NCI-H2227 treated with DMSO at 0.1 percent for 48 hours (cell line): Measurements from ENCODE around the gene HIVEP3.

Experiments used
- DNase-seq: peaks from one replicate; lab custom pipeline; 2025; lab: John Stamatoyannopoulos, UW

Gene HIVEP3

GRCh38 chr1:41650028-41650880 lies 268.5 kb downstream of the HIVEP3 start:
- DNase-seq, result no peak

DNA sequence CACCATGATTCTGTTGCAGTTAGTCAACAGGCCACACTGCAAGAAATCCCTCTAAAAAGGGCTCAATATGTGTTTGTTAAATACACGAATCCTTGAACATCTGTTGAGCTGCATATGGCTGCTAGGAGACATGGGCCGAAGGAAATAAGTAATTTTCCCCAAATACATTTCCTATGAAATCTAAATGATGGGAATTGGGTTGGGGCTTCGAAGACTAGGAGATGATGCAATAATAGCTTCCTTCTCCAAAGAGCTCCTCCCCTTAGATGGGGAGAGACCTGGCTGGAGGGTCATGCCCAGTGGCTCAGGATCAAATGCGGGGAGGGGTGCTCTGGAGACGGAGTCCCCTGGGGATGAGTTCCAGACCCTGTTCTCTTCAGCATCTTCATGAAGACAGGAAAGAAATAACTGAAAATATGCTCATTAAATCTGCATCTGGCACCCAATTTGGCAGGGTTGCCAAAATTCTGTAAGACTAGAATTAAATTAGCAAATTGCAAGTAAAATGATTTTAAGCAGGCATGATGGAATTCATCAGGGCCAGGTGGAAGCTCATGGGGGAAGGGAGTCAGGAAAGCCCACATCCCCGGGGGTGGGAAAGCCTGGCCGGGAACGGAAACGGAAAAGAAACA lies 269.2 kb downstream of the HIVEP3 start:
- no peak for DNase-seq

DNA sequence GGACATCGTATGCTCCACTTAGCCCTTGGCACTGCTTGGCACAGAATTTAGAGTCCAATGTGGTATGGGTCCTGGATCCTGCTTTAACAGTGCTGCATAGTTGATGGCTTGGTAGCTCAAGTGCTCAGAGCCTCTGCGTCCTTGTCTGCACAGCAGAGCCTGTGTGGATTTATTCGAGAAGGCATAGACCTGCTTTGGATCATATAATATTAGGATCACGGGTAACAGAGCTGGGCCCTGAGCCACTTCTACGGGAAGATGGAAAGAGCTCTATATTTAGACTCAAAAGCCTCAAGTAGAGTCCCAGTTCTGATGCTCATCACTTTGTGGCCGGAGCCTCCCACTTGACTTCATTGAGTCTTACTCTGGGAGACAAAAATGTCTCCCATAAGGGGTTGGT lies 269.9 kb downstream of the HIVEP3 start:
- no peak for DNase-seq

- no peak for DNase-seq
Observed at GRCh38 chr1:41648230-41648629, 270.5 kb downstream of the HIVEP3 start.

GRCh38 chr1:41647221-41648135 lies 271.2 kb downstream of the HIVEP3 start:
- DNase-seq, result no peak

GRCh38 chr1:41646186-41646585 lies 272.5 kb downstream of the HIVEP3 start:
- DNase-seq, result no peak

- DNase-seq, result no peak
Observed at GRCh38 chr1:41645062-41645461, 273.7 kb downstream of the HIVEP3 start.

DNA sequence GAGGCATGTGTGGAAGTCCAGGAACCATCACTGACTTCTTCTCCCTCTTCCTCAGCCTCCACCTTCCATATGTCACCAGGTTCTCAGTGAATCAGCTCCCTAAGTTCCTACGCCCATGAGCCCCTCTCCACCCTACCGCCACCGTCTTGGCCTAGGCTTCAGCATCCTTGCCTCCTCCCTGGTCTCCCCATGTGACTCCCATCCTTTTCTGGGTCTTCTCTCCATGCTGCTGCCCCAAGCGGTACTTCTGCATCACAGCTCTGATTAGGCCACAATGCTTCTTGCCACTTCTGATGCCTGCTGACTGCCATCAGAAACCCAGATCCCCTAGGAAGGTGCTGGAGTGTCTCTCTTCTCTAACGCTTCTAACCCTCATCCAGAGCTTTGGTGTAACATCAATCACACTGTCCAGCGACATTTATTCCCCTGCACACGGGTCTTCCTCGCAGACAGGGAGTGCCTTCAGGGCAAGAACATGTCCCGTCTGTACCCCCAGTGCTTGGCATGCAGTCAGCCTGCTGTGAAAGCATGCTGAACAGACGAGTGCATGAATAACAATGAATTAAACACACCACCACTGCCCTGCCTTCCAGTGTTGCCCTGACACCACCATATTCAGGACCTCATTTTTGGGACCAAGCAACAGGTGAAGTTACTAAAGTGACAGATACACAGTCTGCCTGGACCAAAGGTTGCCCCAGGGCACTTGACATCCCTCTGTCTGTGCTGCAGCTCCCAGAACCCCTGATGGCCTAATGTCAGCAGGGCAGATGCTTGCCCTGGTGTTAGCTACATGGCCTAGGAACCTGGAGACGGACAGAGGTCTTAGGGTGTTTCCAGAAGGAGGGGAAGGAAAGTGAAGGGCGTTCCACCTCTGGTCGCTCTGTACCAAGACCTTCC lies 275.6 kb downstream of the HIVEP3 start:
- no peak for DNase-seq

- no peak for DNase-seq
Observed at GRCh38 chr1:41641941-41642527, 276.7 kb downstream of the HIVEP3 start.

- no peak for DNase-seq
Observed at GRCh38 chr1:41641475-41641814, 277.3 kb downstream of the HIVEP3 start.

DNA sequence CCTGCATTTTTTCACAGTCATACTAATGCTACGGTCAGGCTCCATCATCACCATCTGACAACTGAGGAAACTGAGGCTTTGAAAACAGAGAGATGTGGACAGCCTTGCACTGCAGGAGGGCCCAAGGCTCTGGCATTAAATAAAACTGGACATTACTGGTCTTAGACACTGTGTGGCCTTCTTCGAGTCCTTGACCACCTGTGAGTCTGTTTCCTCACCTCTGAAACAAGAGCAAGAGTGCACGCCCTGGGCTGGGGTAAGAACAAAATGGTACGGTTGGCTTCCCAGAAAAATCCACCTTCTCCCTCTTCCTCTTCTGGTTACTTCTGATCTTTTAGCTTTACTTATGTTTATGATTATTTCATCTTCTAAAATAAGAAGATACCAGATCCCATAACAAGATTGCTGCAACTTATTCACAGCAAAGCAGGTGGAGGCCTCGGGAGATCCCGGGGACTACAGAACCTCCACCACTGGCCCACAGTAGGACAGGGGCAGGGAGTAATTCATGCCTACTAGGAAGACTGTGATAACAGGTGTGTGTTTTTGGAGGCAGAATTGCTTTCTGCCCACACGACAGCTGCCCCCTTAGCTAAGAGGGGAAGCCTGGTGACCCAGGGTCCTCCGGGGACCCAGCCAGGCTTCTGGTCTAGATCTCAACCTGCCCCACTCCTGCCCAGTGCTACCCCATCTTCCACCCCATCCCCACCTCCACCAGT lies 277.8 kb downstream of the HIVEP3 start:
- no peak for DNase-seq

GRCh38 chr1:41640141-41640751 lies 278.5 kb downstream of the HIVEP3 start:
- no peak for DNase-seq

DNA sequence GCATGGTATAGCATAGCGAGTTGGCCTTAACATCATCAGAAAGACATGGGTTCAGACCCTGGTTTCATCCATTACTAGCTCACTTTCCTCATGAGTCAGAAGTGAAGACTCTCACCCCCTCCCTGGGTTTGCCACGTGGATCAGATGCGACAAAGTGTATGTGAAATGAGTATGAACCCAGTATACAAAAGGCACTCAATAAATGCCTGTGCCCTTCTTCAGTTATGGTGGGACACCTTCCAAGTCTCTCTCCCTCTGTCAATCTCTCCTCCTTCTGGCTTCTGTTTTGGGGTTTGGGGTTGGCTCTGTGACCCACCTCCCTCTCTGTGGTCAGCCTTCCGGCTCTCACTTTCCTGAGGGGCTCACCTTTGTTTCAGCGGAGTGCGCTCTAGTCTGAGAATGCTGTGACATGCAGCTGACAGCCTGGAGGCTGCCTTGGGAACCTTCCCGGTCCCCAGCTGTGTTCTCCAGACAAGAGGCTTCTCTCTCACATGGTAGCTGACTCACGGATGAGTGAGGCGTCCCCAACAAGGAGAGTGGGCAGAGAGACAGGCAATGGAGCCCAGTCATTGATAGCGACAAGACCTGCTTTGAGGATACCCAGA lies 279.3 kb downstream of the HIVEP3 start:
- no peak for DNase-seq

DNA sequence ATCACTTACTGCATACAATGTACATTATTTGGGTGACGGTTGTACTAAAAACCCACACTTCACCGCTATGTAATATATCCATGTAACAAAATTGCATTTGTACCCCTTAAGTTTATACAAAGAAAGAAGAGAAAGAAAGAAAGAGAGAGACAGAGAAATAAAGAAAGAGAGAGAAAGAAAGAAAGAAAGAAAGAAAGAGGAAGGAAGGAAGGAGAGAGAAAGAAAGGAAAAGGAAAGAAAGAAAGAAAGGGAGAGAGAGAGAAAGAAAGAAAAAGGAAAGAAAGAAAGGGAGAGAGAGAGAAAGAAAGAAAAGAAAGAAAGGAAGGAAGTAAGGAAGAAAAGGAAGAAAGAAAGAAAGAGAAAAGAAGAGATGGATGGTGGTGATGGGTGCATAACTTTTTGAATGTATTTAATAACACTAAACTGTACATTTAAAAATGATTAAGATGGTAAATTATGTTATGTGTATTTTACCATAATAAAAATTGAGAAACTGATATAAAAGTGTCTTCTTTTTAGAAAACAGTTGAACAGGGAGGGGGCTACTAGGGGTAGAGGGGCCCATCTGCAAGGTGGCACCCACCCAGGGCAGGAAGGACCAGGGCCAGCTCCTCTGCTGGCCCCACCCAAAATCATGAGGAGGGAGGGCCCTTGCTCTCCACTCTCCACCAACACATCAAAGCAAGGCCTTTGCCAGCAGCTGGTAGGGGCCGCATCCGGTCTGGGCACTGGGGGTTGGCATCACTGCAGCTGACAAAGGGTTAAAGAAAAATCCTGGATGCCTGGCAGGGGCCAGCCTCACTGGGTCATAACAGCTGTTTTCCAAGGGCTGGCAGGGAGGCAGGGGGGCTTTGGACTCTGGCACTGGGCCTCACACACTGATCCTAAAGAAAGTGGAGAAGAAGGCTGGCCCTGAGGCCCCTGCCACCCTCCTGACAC lies 280.4 kb downstream of the HIVEP3 start:
- no peak for DNase-seq

DNA sequence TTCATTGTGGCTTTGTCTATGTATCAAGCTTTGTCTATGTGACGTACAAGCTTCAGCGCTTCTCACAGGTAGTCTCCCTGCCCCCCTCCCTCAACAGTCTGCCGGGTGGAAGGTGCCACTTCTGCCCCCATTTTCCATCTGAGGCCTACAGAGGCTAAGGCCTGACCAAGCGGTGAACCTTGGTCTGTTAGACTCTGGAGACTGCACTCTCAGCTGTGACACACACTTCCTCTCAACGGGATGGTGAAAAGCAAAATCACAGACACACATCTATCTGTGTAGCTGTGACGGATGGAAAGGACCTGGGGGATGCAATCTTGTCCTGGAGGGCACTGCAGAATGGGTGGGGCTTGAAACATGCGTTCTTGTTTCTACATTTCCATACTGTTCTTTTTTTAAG lies 281.4 kb downstream of the HIVEP3 start:
- DNase-seq, result no peak

DNA sequence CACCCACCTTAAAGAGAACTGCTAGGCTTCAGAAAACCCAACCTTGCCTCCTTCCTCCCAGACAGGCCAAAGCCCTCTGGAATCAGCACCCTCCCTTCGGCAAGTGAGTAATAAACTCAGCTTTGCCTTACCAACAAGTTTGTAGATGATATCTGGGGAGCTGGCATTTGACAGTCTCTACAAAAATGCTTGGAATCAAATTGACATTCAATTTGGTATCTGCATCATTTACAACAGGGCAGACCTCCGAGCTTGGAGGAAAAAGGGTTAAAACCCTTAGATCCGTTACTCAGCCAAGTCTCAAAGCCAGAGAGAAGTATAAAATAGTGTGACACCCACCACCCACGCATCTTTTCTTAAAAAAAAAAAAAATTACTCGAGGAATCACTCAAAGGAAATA lies 285.0 kb downstream of the HIVEP3 start:
- DNase-seq, result no peak

- DNase-seq, result no peak
Observed at GRCh38 chr1:41632781-41633575, 285.7 kb downstream of the HIVEP3 start.

DNA sequence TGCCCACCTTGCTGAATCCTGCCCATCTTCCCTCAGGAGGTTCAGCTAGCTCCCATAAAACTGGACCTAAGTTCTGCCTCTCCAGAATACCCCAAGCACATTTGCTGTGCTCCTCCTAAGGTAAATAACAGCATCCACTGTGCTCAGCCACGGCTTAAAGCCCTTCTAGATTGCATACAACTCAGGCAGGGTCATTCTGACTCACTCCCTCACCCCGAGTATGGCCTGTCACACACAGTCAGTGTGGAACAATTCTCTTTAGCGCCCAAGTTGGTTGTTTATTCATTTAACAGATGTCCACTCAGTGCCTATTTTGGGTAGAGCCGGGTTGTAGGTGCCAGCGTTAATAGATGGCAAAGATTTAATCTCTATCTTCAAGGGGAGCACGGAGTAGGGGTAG lies 286.8 kb downstream of the HIVEP3 start:
- DNase-seq, result no peak
